ENCODE measurements around the gene CALML5. TPM values are rescaled to one million over a fixed set of nuclear protein-coding genes. Genes with fewer than 3 reads are reported as not detected.

Gene CALML5
- total RNA-seq, 1 experiment from 2014 or later = not detected

DNA sequence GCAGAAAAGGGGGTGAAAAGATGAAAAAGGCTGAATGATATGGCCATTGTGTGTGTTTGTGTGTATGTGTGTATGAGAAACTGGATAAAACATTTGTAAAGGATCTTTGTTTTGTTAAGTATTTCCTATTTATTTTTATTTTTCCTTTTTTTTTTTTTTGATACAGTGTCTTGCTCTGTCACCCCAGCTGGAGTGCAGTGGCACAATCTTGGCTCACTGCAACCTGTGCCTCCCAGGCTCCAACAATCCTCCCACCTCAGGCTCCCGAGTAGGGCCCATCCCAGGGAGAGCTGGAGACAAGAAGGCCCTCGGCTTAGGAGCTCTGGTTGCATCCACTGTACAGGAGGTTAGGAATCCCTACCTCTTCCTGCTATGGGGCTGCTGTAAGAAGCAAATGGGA lies 6.9 kb upstream of the CALML5 start:
- BruUV-seq (replicated peaks) = no TSS peak
- intact Hi-C loops (cut with micrococcal nuclease; ENCODE audit: unreplicated experiment) = no loop called here
- no peaks in the 10 kb centered on the region for H3K4me1 ChIP-seq (ENCODE audit: insufficient read depth, low read length, poor library complexity, severe bottlenecking)
- ChIA-PET POLR2A (ENCODE audit: low non-redundant PET) (no interaction called here), CTCF (no interaction called here)
- H3K9me3 ChIP-seq (ENCODE audit: low read depth, low read length, poor library complexity, severe bottlenecking) = no peaks in the 10 kb centered on the region
- H3K27ac ChIP-seq (ENCODE audit: low read depth, low read length, poor library complexity, severe bottlenecking) = no peak overlapping the region
- no peak overlapping the region for H3K4me3 ChIP-seq (ENCODE audit: low read depth, low read length, poor library complexity, severe bottlenecking)
- no peaks in the 10 kb centered on the region for H3K36me3 ChIP-seq (ENCODE audit: insufficient read depth, low read length, poor library complexity, severe bottlenecking)
- no peak for DNase-seq (ENCODE audit: low spot score)
- peaks cover 11% of the 10 kb centered on the region for H3K27me3 ChIP-seq (replicated peaks; ENCODE audit: insufficient read depth, low read depth, low read length, poor library complexity)
- TF ChIP-seq, protein P1, sequence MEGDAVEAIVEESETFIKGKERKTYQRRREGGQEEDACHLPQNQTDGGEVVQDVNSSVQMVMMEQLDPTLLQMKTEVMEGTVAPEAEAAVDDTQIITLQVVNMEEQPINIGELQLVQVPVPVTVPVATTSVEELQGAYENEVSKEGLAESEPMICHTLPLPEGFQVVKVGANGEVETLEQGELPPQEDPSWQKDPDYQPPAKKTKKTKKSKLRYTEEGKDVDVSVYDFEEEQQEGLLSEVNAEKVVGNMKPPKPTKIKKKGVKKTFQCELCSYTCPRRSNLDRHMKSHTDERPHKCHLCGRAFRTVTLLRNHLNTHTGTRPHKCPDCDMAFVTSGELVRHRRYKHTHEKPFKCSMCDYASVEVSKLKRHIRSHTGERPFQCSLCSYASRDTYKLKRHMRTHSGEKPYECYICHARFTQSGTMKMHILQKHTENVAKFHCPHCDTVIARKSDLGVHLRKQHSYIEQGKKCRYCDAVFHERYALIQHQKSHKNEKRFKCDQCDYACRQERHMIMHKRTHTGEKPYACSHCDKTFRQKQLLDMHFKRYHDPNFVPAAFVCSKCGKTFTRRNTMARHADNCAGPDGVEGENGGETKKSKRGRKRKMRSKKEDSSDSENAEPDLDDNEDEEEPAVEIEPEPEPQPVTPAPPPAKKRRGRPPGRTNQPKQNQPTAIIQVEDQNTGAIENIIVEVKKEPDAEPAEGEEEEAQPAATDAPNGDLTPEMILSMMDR (conservative IDR thresholded peaks at IDR 0.05; ENCODE audit: low read depth, low read length) = no peak
- no peak for TF ChIP-seq EZH2 (IDR thresholded peaks at IDR 0.05; ENCODE audit: borderline replicate concordance, low read depth, low read length, poor library complexity, severe bottlenecking)

DNA sequence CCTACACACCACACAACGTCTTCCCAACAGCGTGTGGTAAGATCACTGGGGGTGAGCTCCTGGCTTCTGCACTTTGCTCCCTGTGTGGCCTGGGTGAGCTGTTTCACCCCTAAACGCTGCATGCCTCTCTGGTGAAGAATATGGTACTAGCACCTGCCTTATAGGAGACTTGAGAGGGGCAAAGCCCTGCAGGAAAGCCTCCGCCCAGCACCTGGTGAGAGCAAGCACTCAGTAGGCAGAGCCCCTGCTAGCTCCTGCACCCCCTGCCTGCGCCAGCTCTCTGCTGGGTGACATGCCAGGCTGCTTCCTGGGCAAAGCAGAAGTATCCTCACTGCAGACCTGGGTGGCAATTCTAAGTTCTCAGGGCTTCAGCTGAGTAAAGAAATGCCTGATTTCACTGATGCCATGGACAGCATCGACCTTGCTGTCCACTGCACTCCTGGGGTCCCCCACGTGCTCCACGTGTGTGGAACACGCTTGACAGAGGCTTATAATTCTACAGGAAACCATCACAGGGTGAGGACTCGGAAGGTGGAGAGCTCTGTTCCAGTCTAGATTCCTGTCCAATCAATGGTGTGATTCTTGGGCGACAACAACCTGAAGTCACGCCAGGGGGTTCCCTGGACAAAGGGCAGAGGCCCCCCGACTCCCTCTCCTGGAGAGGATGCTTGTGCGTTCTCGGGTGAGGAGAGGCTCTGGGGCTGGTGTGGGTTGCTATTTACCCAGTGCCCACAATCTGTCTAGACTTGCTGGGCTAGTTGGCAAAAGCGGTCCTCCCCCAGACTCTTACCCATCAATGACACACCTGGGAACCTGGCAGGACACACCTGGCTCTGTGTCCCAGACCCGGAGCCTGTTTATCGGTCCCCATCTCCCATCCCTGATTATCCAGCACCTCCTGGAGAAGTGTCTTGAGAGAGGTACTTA lies 5.0 kb upstream of the CALML5 start:
- H3K27ac ChIP-seq (ENCODE audit: low read depth, low read length, poor library complexity, severe bottlenecking) = no peak overlapping the region
- peaks cover 21% of the 10 kb centered on the region for H3K27me3 ChIP-seq (replicated peaks; ENCODE audit: insufficient read depth, low read depth, low read length, poor library complexity)
- no peaks in the 10 kb centered on the region for H3K9me3 ChIP-seq (ENCODE audit: low read depth, low read length, poor library complexity, severe bottlenecking)
- no peaks in the 10 kb centered on the region for H3K36me3 ChIP-seq (ENCODE audit: insufficient read depth, low read length, poor library complexity, severe bottlenecking)
- CTCF ChIA-PET = no interaction called here
- no peak for DNase-seq (ENCODE audit: low spot score)
- BruUV-seq (replicated peaks) = no TSS peak
- TF ChIP-seq EZH2 (IDR thresholded peaks at IDR 0.05; ENCODE audit: borderline replicate concordance, low read depth, low read length, poor library complexity, severe bottlenecking) = no peak
- TF ChIP-seq, protein P1 (conservative IDR thresholded peaks at IDR 0.05; ENCODE audit: low read depth, low read length) = no peak
- POLR2A ChIA-PET (ENCODE audit: low non-redundant PET) = no interaction called here
- intact Hi-C loops (cut with micrococcal nuclease; ENCODE audit: unreplicated experiment) = no loop called here
- no peak overlapping the region for H3K4me3 ChIP-seq (ENCODE audit: low read depth, low read length, poor library complexity, severe bottlenecking)
- H3K4me1 ChIP-seq (ENCODE audit: insufficient read depth, low read length, poor library complexity, severe bottlenecking) = no peaks in the 10 kb centered on the region

DNA sequence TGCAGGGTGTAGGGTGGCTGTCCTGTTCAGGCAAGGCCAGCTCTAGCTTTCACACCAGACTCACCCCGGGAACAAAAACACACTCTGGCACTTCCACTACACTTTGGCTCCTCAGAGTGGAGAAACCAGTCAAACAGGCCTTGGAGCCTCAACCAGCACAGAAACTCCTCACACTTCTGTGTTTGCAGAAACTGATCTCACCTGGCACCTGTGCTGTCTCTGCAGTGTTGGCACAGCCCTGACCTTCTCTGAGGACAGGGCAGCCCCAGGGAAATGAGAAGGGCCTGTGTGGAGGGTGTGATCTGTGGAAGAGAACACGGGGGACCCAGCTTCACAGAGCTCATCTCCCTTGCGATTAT lies 4.1 kb upstream of the CALML5 start:
- no peaks in the 10 kb centered on the region for H3K9me3 ChIP-seq (ENCODE audit: low read depth, low read length, poor library complexity, severe bottlenecking)
- intact Hi-C loops (cut with micrococcal nuclease; ENCODE audit: unreplicated experiment) = no loop called here
- no peaks in the 10 kb centered on the region for H3K36me3 ChIP-seq (ENCODE audit: insufficient read depth, low read length, poor library complexity, severe bottlenecking)
- H3K4me3 ChIP-seq (ENCODE audit: low read depth, low read length, poor library complexity, severe bottlenecking) = no peak overlapping the region
- H3K4me1 ChIP-seq (ENCODE audit: insufficient read depth, low read length, poor library complexity, severe bottlenecking) = no peaks in the 10 kb centered on the region
- TF ChIP-seq EZH2 (IDR thresholded peaks at IDR 0.05; ENCODE audit: borderline replicate concordance, low read depth, low read length, poor library complexity, severe bottlenecking) = no peak
- TF ChIP-seq, protein P1 (conservative IDR thresholded peaks at IDR 0.05; ENCODE audit: low read depth, low read length) = no peak
- DNase-seq (ENCODE audit: low spot score) = no peak
- H3K27me3 ChIP-seq (replicated peaks; ENCODE audit: insufficient read depth, low read depth, low read length, poor library complexity) = peaks cover 21% of the 10 kb centered on the region
- no TSS peak for BruUV-seq (replicated peaks)
- H3K27ac ChIP-seq (ENCODE audit: low read depth, low read length, poor library complexity, severe bottlenecking) = no peak overlapping the region
- POLR2A ChIA-PET (ENCODE audit: low non-redundant PET) = no interaction called here
- CTCF ChIA-PET = no interaction called here

Data from A673 (cell line).